Spinal cord (tissue), 4 donors: ENCODE measurements around the gene RBPJ. TPM values are rescaled to one million over a fixed set of nuclear protein-coding genes. Genes with fewer than 3 reads are reported as not detected.

Source experiments
- polyA plus RNA-seq, 2 donors: library from polyadenylated mRNA; unstranded; fragments of 120-200 nt; gene quantifications; one replicate each; pipeline ENCODE4 v1.2.1, GENCODE V29; 2013; ENCODE audit not compliant: insufficient read length in 2 of 2
- total RNA-seq, 2 donors: library from RNA; depleted of rRNA in 1 of 2; stranded (reverse); fragments of 120-200 nt in 1 of 2; fragments of >200 nt in 1 of 2; gene quantifications; one replicate each; pipeline versions ENCODE4 v1.2.3 to v1.2.4, GENCODE V29; 2013 to 2014

Gene RBPJ
- total and polyA plus RNA-seq, 4 donors, result 79.7 to 122 (median 96.5) TPM

Other genes starting within 250 kb of the RBPJ start
- gene CCKAR, start 169.5 kb downstream of the RBPJ start, total RNA-seq, result 1 to 10 TPM; 1.3 to 3.5 TPM
- gene CCKAR, start 169.5 kb downstream of the RBPJ start, polyA plus RNA-seq, result 1 to 10 TPM in 1 of 2 donors, under 1 TPM in 1; 0.89 to 1.0 TPM